Endothelial cell of umbilical vein (primary cell): ENCODE measurements around the gene NBL1. TPM values are rescaled to one million over a fixed set of nuclear protein-coding genes. Genes with fewer than 3 reads are reported as not detected.

ENCODE experiments used
- BruUV-seq: library from RNA; stranded (reverse); fragments of 400-500 nt; replicated peaks from 2 replicates; lab custom pipeline; 2021; lab: Mats Ljungman, UMichigan
- CTCF ChIA-PET: fragments of 300-600, 350-600 bp; sonication (Branson Sonifier 250); formaldehyde crosslinking; loops from one replicate; lab custom pipeline; 2021; ENCODE audit warnings: antibody characterized with exemption, inconsistent platforms; lab: Charles Lee
- POLR2A ChIA-PET: fragments of 300-600, 350-600 bp; sonication (Branson Sonifier 250); formaldehyde crosslinking; loops from one replicate; lab custom pipeline; 2021; ENCODE audit warnings: antibody characterized with exemption, inconsistent platforms; lab: Charles Lee
- DNase-seq: peaks from one replicate; pipeline ENCODE4 v3.0.0-alpha.2; 2011; ENCODE audit warnings: low read depth, low spot score
- FAIRE-seq: peaks from 2 replicates; lab custom pipeline; 2011; peaks lifted over from hg19 to GRCh38; lab: Jason Lieb, UNC
- H2AFZ ChIP-seq: 2 replicates; pipeline ENCODE4 v1.6.0; 2012; ENCODE audit warnings: low read depth, low read length, control low read depth, inconsistent platforms
- H3K27ac ChIP-seq: 2 replicates; pipeline ENCODE4 v1.5.1; 2011; ENCODE audit warnings: low read depth, mild to moderate bottlenecking, control low read depth, low read length, moderate library complexity; ENCODE audit not compliant: insufficient read depth
- H3K27me3 ChIP-seq, 2 experiments: 2 replicates each; pipeline versions ENCODE4 v1.6.0 to v1.6.1; 2011; ENCODE audit warnings: low read length in 2 of 2, mixed read lengths in 1 of 2; ENCODE audit not compliant: control insufficient read depth in 2 of 2, insufficient read depth in 2 of 2
- H3K36me3 ChIP-seq, 2 experiments: 2 replicates in 1 of 2; 3 replicates in 1 of 2; pipeline ENCODE4 v1.5.1; 2011; ENCODE audit warnings: low read length in 2 of 2, mild to moderate bottlenecking in 1 of 2, moderate library complexity in 1 of 2; ENCODE audit not compliant: control insufficient read depth in 2 of 2, insufficient read depth in 2 of 2; ENCODE audit errors: extremely low read depth in 1 of 2
- H3K4me1 ChIP-seq: 3 replicates; pipeline ENCODE4 v1.5.1; 2011; ENCODE audit warnings: mild to moderate bottlenecking, low read length; ENCODE audit not compliant: control insufficient read depth, insufficient read depth; ENCODE audit errors: extremely low read depth
- H3K4me2 ChIP-seq: 2 replicates; pipeline ENCODE4 v1.6.1; 2011; ENCODE audit warnings: low read length, control low read depth, mixed read lengths; ENCODE audit not compliant: insufficient read depth
- H3K4me3 ChIP-seq, 3 experiments: fragments of 200-600 bp in 1 of 3; sonication (generic), shearing (Covaris generic) in 1 of 3; replicated peaks in 1 of 3; 2 replicates each; pipeline ENCODE4 v1.5.1; 2011 to 2016; ENCODE audit warnings: control low read depth in 3 of 3, low read length in 3 of 3, mild to moderate bottlenecking in 2 of 3, inconsistent platforms in 1 of 3, low read depth in 1 of 3, moderate library complexity in 1 of 3; ENCODE audit not compliant: insufficient read depth in 1 of 3
- H3K79me2 ChIP-seq: 2 replicates; pipeline ENCODE4 v1.6.0; 2012; ENCODE audit warnings: low read length, inconsistent platforms; ENCODE audit not compliant: control insufficient read depth, insufficient read depth
- H3K9ac ChIP-seq: replicated peaks from 2 replicates; pipeline ENCODE3; 2011; ENCODE audit warnings: low read length, control low read depth; ENCODE audit not compliant: insufficient read depth; ENCODE audit errors: extremely low read depth
- H3K9me1 ChIP-seq: replicated peaks from 3 replicates; pipeline ENCODE4 v1.6.0; 2011; ENCODE audit warnings: mild to moderate bottlenecking, low read length; ENCODE audit not compliant: control insufficient read depth, insufficient read depth; ENCODE audit errors: extremely low read depth
- H3K9me3 ChIP-seq: replicated peaks from 2 replicates; pipeline ENCODE4 v1.5.1; 2012; ENCODE audit warnings: low read length, inconsistent platforms; ENCODE audit not compliant: control insufficient read depth, insufficient read depth
- H4K20me1 ChIP-seq: replicated peaks from 2 replicates; pipeline ENCODE3; 2011; ENCODE audit warnings: mild to moderate bottlenecking, low read length; ENCODE audit not compliant: control insufficient read depth, insufficient read depth; ENCODE audit errors: extremely low read depth
- CTCF ChIP-seq, 2 donors: IDR thresholded peaks; 1 replicate in 1 of 2; 2 replicates in 1 of 2; pipeline ENCODE4 v1.5.1; 2011; ENCODE audit warnings: low read length in 2 of 2, mild to moderate bottlenecking in 2 of 2, moderate library complexity in 2 of 2, control low read depth in 1 of 2, inconsistent platforms in 1 of 2, low read depth in 1 of 2; ENCODE audit not compliant: insufficient read depth in 1 of 2; ENCODE audit errors: extremely low read depth in 1 of 2
- JUN ChIP-seq: IDR thresholded peaks from 2 replicates; pipeline ENCODE4 v1.6.1; 2011; ENCODE audit warnings: borderline replicate concordance, low read depth; ENCODE audit not compliant: insufficient read length, insufficient read depth
- dilution Hi-C: fragments of 300-500 bp; cut with MboI; formaldehyde crosslinking; loops from one replicate; pipeline ENCODE4 v1.15.0; 2019; ENCODE audit warnings: low sequenced_read_pairs; ENCODE audit not compliant: extremely low pct_ligation_motif_present
- intact Hi-C: fragments of 100-400 bp; cut with micrococcal nuclease; formaldehyde crosslinking; loops from one replicate; pipeline ENCODE4 v1.10.0; 2022
- polyA plus RNA-seq, 4 experiments: library from polyadenylated mRNA; depleted of rRNA in 3 of 4; stranded (reverse) in 3 of 4; unstranded in 1 of 4; fragments of >200 nt; gene quantifications; 2 replicates each; pipeline versions ENCODE4 v1.2.1 to v1.2.3, GENCODE V29; 2011 to 2012; ENCODE audit warnings: missing spikeins in 1 of 4
- total RNA-seq: library from RNA; stranded (reverse); gene quantifications from 2 replicates; pipeline ENCODE4 v1.2.3, GENCODE V29; 2021

The NBL1 gene
- total and polyA plus RNA-seq, 2 donors (not counting 3 experiments of a cell fraction or from before 2014, with no cell fraction given), result 36.2 to 40.5 TPM

GRCh38 chr1:19640363-19641316 lies 3.5 kb upstream of the NBL1 start:
- Histone ChIP-seq H3K4me3 (no peak overlapping the region), H3K9ac (no peak overlapping the region), H3K36me3 (no peaks in the 10 kb centered on the region), H3K79me2 (no peaks in the 10 kb centered on the region), H3K4me2 (no peak overlapping the region), H3K9me3 (no peaks in the 10 kb centered on the region), H2AFZ (no peak overlapping the region), H3K9me1 (no peaks in the 10 kb centered on the region), H3K4me1 (peaks cover 5% of the 10 kb centered on the region), H3K27ac (no peak overlapping the region), H4K20me1 (no peaks in the 10 kb centered on the region), H3K27me3 (peaks cover 0 to 1% of the 10 kb centered on the region in 2 experiments)
- intact Hi-C loops, result no loop called here
- BruUV-seq, result no TSS peak
- FAIRE-seq (peak; percentile 55), DNase-seq (peak; percentile 49)
- TF ChIP-seq JUN (no peak), CTCF (IDR thresholded peaks at IDR 0.05; ENCODE audit: extremely low read depth in 1 of 2, insufficient read depth in 1 of 2, low read depth in 1 of 2, low read length in 2 of 2) (peak in 1 of 2 donors; percentile 12)
- ChIA-PET CTCF (interaction anchor here (0.7 to 4.7 kb wide), 10 partner anchors 10 to 250 kb away, joined by 3 to 21 read pairs (median 4); a partner anchor contains a TSS), POLR2A (no interaction called here)
- dilution Hi-C loops, result loop anchor here (25.0 kb wide), 1 partner anchor 228 kb away; no protein-coding TSS in a partner anchor
